GDM1 (cell line): ENCODE data around the gene CCDC28A.

ENCODE experiments used
- DNase-seq: peaks from one replicate; lab custom pipeline; 2025; lab: John Stamatoyannopoulos, UW

CCDC28A gene

GRCh38 chr6:138833816-138834539, 60.4 kb downstream of the CCDC28A start:
- no peak for DNase-seq

GRCh38 chr6:138837246-138837645, 63.7 kb downstream of the CCDC28A start:
- no peak for DNase-seq
